ENCODE data around the gene PAPPA. TPM values are rescaled to one million over a fixed set of nuclear protein-coding genes. Genes with fewer than 3 reads are reported as not detected.
A peak's percentile ranks its signal among the peaks of the same experiment; 100 is the strongest.

The PAPPA gene
- total RNA-seq, 1 donor from 2014 or later = 219 TPM

- H3K27me3 Mint-ChIP-seq (ENCODE audit: low read depth) = no peaks in the 10 kb centered on the region
- no peak overlapping the region for H3K4me3 Mint-ChIP-seq (ENCODE audit: unreplicated experiment)
- peaks cover 88% of the 10 kb centered on the region for H3K4me1 Mint-ChIP-seq (ENCODE audit: low read depth)
- TF ChIP-seq CTCF (IDR thresholded peaks at IDR 0.05) = no peak
- peaks cover 33% of the 10 kb centered on the region for H3K36me3 Mint-ChIP-seq (ENCODE audit: low read depth)
- peak overlapping the region; percentile 97 for H3K27ac Mint-ChIP-seq (ENCODE audit: unreplicated experiment)
- DNase-seq (ENCODE audit: low spot score) = no peak
- no peaks in the 10 kb centered on the region for H3K9me3 Mint-ChIP-seq (ENCODE audit: low read depth)
These were observed 84.6 kb downstream of the PAPPA start for GRCh38 chr9:116238225-116238624.

GRCh38 chr9:116238776-116239340, 85.3 kb downstream of the PAPPA start:
- Mint-ChIP-seq H3K4me3 (ENCODE audit: unreplicated experiment) (no peak overlapping the region), H3K36me3 (ENCODE audit: low read depth) (peaks cover 33% of the 10 kb centered on the region), H3K9me3 (ENCODE audit: low read depth) (no peaks in the 10 kb centered on the region), H3K4me1 (ENCODE audit: low read depth) (peaks cover 88% of the 10 kb centered on the region), H3K27ac (ENCODE audit: unreplicated experiment) (peak overlapping the region; percentile 97), H3K27me3 (ENCODE audit: low read depth) (no peaks in the 10 kb centered on the region)
- TF ChIP-seq CTCF (IDR thresholded peaks at IDR 0.05) = no peak
- no peak for DNase-seq (ENCODE audit: low spot score)

GRCh38 chr9:116243708-116244107, 90.1 kb downstream of the PAPPA start:
- no peak for TF ChIP-seq CTCF (IDR thresholded peaks at IDR 0.05)
- peak overlapping the region; percentile 52 for H3K27ac Mint-ChIP-seq (ENCODE audit: unreplicated experiment)
- H3K4me3 Mint-ChIP-seq (ENCODE audit: unreplicated experiment) = no peak overlapping the region
- no peaks in the 10 kb centered on the region for H3K9me3 Mint-ChIP-seq (ENCODE audit: low read depth)
- H3K36me3 Mint-ChIP-seq (ENCODE audit: low read depth) = peaks cover 25% of the 10 kb centered on the region
- H3K4me1 Mint-ChIP-seq (ENCODE audit: low read depth) = peaks cover 78% of the 10 kb centered on the region
- DNase-seq (ENCODE audit: low spot score) = no peak
- H3K27me3 Mint-ChIP-seq (ENCODE audit: low read depth) = no peaks in the 10 kb centered on the region

- no peak for DNase-seq (ENCODE audit: low spot score)
- TF ChIP-seq CTCF (IDR thresholded peaks at IDR 0.05) = no peak
- Mint-ChIP-seq H3K9me3 (ENCODE audit: low read depth) (no peaks in the 10 kb centered on the region), H3K4me1 (ENCODE audit: low read depth) (peaks cover 68% of the 10 kb centered on the region), H3K4me3 (ENCODE audit: unreplicated experiment) (no peak overlapping the region), H3K36me3 (ENCODE audit: low read depth) (peaks cover 27% of the 10 kb centered on the region), H3K27me3 (ENCODE audit: low read depth) (no peaks in the 10 kb centered on the region), H3K27ac (ENCODE audit: unreplicated experiment) (peak overlapping the region; percentile 38)
These were observed 93.7 kb downstream of the PAPPA start for GRCh38 chr9:116247284-116247683.

- DNase-seq (ENCODE audit: low spot score) = no peak
- Mint-ChIP-seq H3K9me3 (ENCODE audit: low read depth) (no peaks in the 10 kb centered on the region), H3K4me3 (ENCODE audit: unreplicated experiment) (no peak overlapping the region), H3K36me3 (ENCODE audit: low read depth) (peaks cover 27% of the 10 kb centered on the region), H3K27me3 (ENCODE audit: low read depth) (no peaks in the 10 kb centered on the region), H3K4me1 (ENCODE audit: low read depth) (peaks cover 67% of the 10 kb centered on the region), H3K27ac (ENCODE audit: unreplicated experiment) (peak overlapping the region; percentile 8)
- TF ChIP-seq CTCF (IDR thresholded peaks at IDR 0.05) = no peak
These were observed 94.3 kb downstream of the PAPPA start for GRCh38 chr9:116247791-116248374.
